NAMALWA (cell line): ENCODE data around the gene CXCL14.
A peak's percentile ranks its signal among the peaks of the same experiment; 100 is the strongest.

Source experiments
- DNase-seq: peaks from one replicate; pipeline ENCODE4 v3.0.0-alpha.2; 2015; ENCODE audit warnings: low spot score

The CXCL14 gene

DNA sequence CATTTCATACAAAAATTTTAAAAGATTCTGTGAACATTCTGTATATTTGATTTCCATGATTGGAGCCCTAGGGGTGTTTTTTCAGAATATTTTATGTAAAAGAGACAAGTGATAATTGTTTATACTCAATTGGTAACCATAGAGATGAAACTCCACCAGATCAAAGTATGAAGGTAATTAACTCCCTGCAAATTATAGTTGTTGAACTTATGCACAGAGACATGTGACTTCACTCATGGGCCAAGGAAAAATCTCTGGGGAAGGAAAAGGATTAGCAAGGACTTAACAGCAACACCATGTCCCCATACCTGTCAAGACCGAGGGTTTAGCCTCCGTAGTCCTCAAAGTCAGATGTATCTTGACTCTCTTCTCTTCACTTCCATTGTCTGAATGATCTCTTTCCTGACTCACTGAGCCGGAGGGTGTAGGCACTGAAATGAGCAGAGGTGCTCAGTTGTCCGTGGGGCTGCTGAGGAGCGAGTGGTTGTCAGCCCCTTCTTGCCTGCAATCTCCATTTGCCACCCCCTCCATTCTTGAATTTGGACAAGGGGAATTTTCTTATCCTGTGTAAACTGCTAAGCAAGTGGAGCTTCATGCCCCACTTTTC, 17.5 kb upstream of the CXCL14 start:
- DNase-seq, result no peak

DNA sequence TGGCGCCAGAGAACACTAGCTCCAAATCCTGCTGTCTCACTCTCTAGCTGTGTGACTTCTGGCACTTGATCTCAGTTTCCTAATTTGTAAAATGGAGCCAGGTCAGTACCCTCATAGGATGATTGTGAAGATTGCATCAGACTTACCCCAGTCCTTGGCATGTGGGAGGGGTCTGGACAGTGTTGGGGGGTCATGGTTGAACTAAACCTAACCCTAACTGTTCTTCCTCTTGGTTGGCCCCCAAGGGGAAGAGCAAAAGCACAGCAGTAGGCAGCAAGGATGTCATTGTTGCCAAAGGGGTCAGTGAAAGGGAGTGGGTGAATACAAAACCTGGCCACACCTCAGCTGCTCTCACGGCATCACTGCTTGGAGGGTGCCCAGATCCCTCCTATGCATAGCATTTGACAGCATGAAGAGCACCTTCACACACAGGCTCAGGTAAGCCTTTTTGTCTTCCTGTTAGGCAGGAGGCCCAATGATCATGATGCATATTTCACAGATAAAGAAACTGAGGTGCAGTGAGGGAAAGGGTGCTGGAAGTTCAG, 15.7 kb upstream of the CXCL14 start:
- no peak for DNase-seq

DNA sequence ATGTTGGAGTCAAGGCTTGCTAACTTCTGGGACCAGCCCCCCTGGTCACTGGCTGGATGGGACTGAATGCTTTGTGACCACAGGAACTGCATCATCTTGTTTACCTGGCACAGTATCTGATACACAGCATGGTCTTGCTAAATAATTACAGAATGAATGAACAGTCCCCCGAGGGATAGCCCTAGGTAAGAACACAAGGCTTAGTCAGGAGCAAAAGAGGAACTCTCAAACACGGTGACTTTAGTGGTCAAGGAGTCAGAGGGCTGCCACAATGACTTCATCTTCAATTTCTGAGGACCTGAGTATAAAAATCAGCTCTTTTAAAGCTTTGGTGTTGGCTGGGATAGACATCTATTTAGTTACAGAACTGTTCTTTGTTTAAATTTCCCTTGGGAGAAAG, 15.1 kb upstream of the CXCL14 start:
- no peak for DNase-seq

GRCh38 chr5:135593141-135593540, 14.3 kb upstream of the CXCL14 start:
- DNase-seq, result no peak

- DNase-seq, result no peak
Measured at GRCh38 chr5:135592312-135593045, 13.7 kb upstream of the CXCL14 start.

DNA sequence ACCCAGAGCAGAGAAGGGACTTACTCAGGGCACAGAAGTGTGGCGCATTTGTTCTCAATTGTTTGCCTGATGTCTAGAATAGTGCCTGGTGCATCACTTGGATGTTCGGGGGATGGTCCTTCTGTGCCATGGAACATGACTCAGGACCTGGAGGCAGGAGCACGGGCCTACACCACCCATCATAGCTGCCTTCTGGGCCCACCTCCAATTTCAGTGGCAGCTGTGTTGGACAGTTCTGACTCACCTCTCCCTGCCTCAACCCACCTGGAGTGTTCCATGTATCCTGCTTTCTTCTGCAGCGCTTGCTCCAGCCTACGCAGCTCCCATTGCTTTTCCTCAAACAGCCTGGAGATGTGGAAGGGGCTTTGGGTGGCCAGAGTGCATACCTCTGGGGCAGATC, 12.5 kb upstream of the CXCL14 start:
- no peak for DNase-seq

- no peak for DNase-seq
Measured at GRCh38 chr5:135589152-135589551, 10.4 kb upstream of the CXCL14 start.

DNA sequence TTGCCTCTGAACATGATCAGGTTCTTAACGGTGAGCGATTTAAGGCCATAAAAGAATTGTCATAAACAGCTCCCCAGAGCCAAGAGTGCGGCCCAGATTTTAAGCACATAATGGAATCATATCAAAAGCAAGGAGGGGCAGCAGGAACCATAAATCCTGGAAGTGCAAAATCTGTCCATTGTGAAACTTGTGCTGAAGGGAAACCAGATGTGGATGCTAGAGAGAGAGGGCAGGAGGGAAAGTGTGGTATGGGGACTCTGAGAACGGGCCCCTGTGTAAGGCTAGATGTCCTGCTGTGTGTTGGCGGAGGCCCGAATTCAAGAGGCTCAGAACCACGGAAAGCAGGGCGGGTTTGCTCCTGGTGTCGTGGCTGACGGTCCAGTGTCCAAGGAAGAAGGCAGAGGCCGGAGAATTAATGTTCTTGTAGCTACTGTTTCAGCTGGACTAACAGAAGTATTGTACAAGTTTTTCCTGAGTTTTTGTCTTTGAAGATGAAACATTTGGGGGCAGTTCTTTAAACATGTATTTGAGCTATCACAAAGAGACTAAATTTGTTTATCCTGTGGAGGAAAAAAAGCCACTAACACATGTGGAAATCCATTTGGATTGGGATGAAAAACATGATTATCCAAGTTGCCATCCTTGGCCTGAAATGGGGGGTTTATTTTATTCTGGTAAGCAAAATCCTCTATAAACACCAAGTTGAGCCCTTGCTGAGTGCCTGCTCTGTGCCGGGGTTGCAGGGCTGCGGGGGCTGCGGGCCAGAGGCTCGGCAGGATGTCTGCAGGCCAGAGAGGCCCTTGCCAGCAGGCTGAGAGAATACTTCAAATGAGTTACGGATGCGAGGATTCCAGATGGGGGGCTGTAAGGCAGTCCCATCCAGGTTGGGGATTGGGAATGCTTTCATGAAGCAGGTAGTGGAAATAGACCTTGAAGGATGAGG, 9.2 kb upstream of the CXCL14 start:
- DNase-seq, result no peak

DNA sequence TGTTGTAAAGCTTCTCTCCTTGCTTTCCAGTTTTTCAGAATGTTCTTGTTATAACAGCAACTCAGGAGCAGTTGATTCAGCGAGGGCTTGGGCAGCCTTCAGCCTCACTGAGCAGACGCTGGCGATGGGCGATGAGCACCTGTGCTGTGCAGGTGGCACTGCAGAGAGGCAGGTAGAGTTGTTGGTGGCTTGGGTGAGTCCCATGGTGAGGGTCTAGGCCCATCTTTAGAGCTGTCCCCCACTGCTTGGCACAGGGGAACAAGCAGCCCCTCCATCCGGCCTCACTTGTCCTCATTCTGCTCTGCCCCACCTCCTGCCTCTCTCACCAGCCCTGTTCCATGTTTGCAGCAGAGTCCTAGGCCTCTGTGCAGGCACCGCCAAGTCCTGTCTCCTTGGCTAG, 6.1 kb upstream of the CXCL14 start:
- no peak for DNase-seq

DNA sequence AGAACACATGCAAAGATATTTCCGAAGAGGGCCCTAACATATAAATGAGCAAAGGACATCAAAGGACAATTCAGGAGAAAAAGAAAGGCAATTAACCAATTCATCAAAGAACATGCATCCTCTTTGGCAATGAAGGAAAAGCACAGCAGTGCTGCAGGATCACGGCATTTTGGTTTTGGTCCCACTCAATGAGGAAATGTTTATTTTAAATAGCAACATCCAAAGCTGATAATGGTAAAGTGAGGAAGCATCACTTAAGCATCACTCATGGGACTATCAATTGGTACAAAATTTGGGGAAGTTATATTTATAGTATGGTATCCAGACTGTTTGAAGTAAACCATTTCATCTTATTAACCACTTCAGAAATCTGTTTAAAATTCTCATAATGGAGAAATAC, 5.5 kb upstream of the CXCL14 start:
- DNase-seq, result no peak

DNA sequence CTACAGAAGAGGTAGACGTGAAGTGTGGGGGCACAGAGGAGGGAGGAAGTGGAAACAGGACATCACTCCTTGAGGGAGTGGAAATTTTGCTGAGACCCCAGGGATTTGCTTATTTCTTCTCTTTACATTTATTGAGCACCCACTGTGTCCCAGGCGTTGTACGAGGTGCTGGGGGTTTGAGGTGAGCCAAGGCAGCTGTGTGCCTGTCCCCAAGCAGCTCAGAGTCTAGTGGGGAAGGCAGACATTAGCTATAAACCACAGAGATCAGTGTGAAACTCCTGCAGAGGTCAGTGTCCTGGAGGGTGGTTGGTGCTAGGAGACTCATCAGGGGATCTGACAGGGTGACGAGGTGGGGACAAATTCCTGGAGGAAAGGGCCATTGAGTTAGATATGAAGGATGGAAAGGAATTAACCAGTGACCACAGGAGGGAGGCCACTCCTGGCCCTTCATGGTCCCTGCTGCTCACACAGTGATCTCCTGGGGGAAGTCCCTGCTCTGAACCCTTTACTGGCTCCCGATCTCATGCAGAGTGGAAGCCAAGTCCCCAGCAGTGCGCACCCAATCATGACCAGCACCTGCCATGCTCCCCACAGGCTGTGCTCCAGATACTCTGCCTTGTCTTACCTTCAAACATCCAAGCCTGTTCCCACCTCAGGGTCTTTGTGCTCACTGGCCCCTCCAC, 3.4 kb upstream of the CXCL14 start:
- no peak for DNase-seq

DNA sequence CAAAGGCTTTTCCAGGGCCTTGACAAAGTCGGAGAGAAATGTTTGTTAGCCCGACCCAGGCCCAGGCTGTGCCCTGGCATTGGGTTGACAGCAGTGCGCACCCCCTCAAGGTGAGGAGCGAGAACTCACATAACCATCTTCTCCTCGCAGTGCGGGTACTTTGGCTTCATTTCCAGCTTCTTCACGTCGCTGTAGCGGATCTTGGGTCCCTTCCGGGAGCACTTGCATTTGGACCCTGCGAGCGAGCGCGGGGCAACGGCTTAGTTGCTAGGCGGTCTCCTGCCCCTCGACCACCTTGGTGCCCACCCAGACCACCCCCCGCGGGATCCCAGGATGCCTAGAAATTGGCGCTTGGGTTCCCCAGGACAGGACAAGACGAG, 496 bp downstream of the CXCL14 start:
- DNase-seq, result no peak

DNA sequence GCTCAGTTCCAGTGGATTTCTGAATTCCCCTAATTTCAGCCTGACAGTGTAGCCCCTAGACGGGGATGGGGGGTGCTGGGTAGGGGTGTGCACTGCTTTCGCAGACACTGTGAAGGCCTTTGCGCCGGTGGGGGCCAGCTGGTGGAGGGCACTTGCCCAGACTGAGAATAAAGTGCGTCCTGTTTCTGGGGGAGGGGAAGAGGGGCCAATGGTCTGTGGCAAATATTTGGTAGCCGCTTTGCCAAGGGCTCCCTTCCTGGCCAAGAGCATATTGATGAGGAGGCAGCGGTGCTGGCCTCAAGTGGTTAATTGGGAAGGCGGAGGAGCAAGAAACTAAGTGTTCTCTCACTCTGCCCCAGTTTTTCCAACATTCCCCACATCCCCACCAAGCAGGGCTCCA, 1.4 kb downstream of the CXCL14 start:
- DNase-seq, result no peak

GRCh38 chr5:135576075-135576599, 2.7 kb downstream of the CXCL14 start:
- no peak for DNase-seq

GRCh38 chr5:135574493-135574892, 4.3 kb downstream of the CXCL14 start:
- DNase-seq, result no peak

DNA sequence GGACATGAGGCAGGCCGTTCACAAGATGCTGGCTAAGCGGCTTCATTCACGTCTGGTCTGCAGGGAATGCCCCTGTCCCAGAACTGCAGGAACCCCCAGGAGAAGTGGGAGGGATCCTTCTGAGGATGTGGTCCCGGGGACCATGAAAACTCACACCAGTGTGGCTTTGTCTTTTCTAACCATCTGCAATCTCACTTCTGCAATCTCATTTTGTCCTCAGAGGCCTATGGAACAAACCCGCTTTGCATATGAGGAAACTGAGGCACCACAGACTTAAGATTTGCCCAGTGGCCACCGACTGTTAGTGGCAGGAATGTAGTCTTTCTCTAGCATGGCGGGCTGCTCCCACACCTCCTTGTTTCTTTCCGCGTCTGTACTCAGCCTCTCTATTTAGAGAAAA, 6.9 kb downstream of the CXCL14 start:
- DNase-seq, result no peak

DNA sequence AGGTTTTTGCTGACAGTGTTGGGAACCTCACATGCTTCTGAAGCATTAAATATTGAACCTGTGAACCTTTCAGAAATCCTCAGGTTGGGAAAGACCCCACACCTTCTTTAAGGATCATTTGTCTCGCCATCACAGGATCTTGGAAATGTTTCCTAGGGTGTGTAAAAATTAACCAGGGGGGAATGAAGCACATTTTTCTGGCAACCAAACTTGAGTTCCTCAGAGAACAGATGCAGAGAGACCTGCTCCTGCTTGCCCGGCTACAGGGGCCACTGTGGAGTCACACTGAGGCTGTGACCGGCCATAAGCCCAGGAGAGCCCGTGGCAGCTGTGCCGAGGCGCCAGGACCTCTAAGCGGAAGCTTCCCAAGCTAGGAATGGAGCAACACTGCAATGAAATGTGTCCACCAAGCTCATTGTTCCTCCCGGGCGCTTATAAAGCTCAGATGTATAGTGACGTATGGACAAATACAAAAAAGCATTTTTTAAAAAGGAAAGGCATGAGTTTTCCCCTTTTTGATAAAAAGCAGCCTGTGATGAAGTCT, 7.7 kb downstream of the CXCL14 start:
- DNase-seq, result no peak

DNA sequence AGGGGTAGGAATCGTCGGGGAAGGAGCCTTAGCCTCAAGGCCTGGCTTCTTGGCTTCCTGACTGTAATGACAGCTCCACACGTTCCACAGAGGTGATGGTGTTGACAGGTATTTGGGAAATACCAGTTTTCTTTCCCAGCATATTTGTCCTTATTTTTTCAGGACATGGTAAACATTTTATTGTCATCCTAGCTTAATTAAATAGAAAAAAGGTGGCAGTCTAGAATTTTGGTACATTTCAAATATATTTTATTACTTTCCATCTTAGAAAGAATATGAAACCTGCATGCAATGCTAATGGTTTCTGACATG, 8.4 kb downstream of the CXCL14 start:
- no peak for DNase-seq

DNA sequence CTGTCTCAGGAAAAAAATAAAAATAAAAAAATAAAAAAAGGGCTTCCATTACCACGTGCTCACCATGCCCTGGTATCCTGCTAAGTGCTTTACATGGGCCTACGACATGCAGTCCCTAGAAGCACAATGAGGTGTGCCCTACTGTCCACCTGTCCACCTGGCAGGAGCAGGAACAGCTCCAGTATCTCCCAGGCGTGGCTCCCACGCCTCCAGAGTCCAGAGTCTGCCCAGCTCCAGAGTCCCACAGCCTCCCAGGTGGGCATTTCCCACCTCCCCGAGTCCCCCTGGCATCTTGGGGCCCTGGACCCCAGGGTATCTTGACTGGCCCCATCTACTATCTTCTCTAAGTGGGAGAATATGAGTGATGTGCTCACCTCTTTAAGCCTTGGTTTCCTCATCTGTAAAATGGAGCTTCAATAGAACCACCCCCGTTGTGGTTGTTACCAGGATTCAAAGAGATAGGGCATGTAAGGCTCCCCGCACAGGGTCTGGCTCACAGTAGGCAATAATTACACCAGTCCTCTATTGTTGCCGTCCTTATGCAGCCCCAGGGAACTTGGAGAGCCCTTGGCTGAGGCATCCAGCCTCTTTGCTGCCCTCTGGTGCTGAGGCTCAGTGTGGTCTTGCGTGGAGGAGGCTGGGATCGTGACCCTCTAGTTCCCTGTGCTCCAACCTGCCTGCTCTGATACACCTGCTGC, 8.9 kb downstream of the CXCL14 start:
- DNase-seq, result peak; percentile 54

GRCh38 chr5:135568923-135569360, 9.8 kb downstream of the CXCL14 start:
- DNase-seq, result no peak

DNA sequence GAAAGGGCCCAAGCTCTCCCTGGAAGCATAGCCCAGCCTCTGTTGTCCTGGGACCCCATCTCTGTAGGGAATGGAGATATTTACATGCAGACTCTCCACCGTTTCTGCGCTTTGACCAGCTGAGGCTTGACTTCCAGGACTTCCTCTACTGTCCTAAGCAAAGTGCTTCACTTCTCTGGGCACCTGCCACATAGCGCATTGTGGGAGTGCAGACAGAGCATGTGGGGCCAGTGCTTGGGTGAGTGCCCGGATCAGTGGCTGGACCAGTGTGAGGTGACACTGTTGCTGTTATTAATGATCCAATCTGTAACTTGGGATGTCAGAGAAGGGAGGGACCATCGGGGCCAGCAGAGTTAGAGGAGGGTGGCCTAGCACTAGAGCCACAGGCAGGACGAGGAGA, 10.5 kb downstream of the CXCL14 start:
- DNase-seq, result no peak
